Activated naive CD4-positive, alpha-beta T cell treated with anti-CD3 and anti-CD28 coated beads, Interleukin-2, amount 10 ng/mL, durations not matched to agents 7 days and 5 days (primary cell): Measurements from ENCODE around the gene KLF5.

Experiments used
- CTCF ChIA-PET: fragments of 350-600 bp; sonication (Branson Sonifier 250); formaldehyde crosslinking; loops from one replicate; lab custom pipeline; 2021; ENCODE audit warnings: antibody characterized with exemption; lab: Charles Lee
- DNase-seq: peaks from one replicate; pipeline ENCODE4 v3.0.0-alpha.2; 2020
- H3K27ac Mint-ChIP-seq: one replicate; pipeline ENCODE4 v1.8.0; 2021; ENCODE audit warnings: mild to moderate bottlenecking, moderate library complexity, mixed read lengths
- H3K27me3 Mint-ChIP-seq: one replicate; pipeline ENCODE4 v1.8.0; 2021; ENCODE audit warnings: mild to moderate bottlenecking, mixed read lengths
- H3K36me3 Mint-ChIP-seq: one replicate; pipeline ENCODE4 v1.8.0; 2021; ENCODE audit warnings: mixed read lengths
- H3K4me1 Mint-ChIP-seq: one replicate; pipeline ENCODE4 v1.8.0; 2021; ENCODE audit warnings: mixed read lengths
- H3K4me3 Mint-ChIP-seq: one replicate; pipeline ENCODE4 v1.8.0; 2021; ENCODE audit warnings: mild to moderate bottlenecking, moderate library complexity, mixed read lengths
- H3K9me3 Mint-ChIP-seq: one replicate; pipeline ENCODE4 v1.8.0; 2021; ENCODE audit warnings: mixed read lengths

The KLF5 gene

GRCh38 chr13:73054712-73055111 is 4.1 kb upstream of the KLF5 start:
- no peak for DNase-seq
- H3K4me1 Mint-ChIP-seq = peaks cover 10% of the 10 kb centered on the region
- H3K27me3 Mint-ChIP-seq = peaks cover 21% of the 10 kb centered on the region
- H3K36me3 Mint-ChIP-seq = no peaks in the 10 kb centered on the region
- no peak overlapping the region for H3K27ac Mint-ChIP-seq
- H3K9me3 Mint-ChIP-seq = no peaks in the 10 kb centered on the region
- H3K4me3 Mint-ChIP-seq = no peak overlapping the region
- CTCF ChIA-PET = no interaction called here

DNA sequence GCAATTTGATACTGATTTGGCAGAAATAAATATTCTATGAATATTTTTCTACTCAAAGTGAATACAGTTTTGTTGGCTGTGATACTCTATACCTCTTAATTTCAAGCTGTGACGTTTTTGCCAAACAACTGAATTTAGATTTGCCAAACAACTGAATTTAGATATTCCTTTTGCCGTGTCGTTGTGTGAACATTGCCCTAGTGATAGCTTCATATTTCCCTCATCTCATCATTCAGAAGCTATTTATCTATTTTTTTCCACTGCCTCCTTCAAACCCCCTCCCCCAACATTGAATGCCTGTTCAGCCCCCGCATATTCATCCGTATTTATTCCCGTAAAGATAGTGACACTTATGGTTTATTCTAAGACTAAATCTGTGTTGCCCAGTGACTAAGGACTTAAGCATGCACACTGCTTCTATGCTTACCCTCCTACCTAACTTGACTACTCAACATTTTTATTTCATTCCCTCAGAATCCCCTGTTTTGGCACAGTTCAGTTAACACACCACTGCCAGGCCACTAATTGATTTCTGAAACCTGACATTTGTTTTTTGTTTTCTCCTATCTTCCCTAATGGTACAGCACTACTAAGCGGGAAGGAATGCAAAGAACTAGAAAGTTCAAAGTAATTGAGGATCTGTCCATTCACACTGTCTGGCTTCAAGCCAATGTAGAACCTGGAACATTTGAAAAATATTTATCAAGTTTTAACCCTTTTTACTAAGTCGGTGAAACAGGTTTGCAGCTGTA is 2.8 kb upstream of the KLF5 start:
- H3K27me3 Mint-ChIP-seq = peaks cover 33% of the 10 kb centered on the region

DNA sequence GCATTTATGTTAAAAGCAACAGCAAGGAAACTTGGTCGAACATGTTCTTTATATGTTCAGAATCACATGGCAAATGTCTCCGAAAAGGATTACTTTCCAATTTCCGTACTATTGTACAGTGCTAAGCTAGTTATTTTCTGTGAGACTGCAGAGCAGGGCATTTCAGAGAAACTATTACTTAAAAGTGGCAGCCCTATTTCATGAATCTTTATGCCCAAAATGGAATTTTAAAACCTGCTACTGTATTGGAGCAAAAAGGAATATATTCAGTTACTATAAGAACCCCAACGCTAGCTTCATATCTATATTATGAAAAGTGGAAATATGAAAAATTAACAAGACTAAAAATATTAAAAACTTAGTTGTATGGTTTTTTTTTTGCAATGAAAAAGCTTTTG is 2.2 kb upstream of the KLF5 start:
- CTCF ChIA-PET = no interaction called here
- H3K4me3 Mint-ChIP-seq = no peak overlapping the region
- no peaks in the 10 kb centered on the region for H3K36me3 Mint-ChIP-seq
- H3K9me3 Mint-ChIP-seq = no peaks in the 10 kb centered on the region
- H3K4me1 Mint-ChIP-seq = peaks cover 23% of the 10 kb centered on the region
- H3K27ac Mint-ChIP-seq = no peak overlapping the region
- peaks cover 33% of the 10 kb centered on the region for H3K27me3 Mint-ChIP-seq
- no peak for DNase-seq

More for the DNA sequence above, 2.8 kb upstream of the KLF5 start:
- Mint-ChIP-seq H3K36me3 (no peaks in the 10 kb centered on the region), H3K27ac (no peak overlapping the region), H3K4me3 (no peak overlapping the region), H3K9me3 (no peaks in the 10 kb centered on the region), H3K4me1 (peaks cover 22% of the 10 kb centered on the region)
- no peak for DNase-seq
- CTCF ChIA-PET = no interaction called here

- H3K27me3 Mint-ChIP-seq = peaks cover 36% of the 10 kb centered on the region
- CTCF ChIA-PET = no interaction called here
- H3K9me3 Mint-ChIP-seq = no peaks in the 10 kb centered on the region
- H3K36me3 Mint-ChIP-seq = peaks cover 7% of the 10 kb centered on the region
- H3K4me3 Mint-ChIP-seq = no peak overlapping the region
- no peak for DNase-seq
- peaks cover 23% of the 10 kb centered on the region for H3K4me1 Mint-ChIP-seq
- H3K27ac Mint-ChIP-seq = no peak overlapping the region
These were observed 1.3 kb upstream of the KLF5 start for GRCh38 chr13:73057284-73058063.

DNA sequence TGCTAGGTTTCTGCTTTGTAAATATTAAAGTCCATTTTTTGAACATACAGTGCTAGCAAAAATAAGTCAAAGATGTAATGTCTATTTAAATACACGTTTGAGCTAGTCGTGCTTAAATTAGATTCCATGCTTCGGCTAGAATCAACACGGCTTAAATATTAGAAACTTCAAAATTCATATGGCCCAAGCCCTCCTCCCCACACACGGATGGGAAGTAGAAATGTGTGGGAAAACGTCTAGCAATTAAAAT is 816 bp upstream of the KLF5 start:
- no peaks in the 10 kb centered on the region for H3K9me3 Mint-ChIP-seq
- H3K36me3 Mint-ChIP-seq = peaks cover 10% of the 10 kb centered on the region
- H3K27ac Mint-ChIP-seq = no peak overlapping the region
- peak overlapping the region; percentile 84 for H3K4me3 Mint-ChIP-seq
- peaks cover 33% of the 10 kb centered on the region for H3K27me3 Mint-ChIP-seq
- peaks cover 23% of the 10 kb centered on the region for H3K4me1 Mint-ChIP-seq
- no peak for DNase-seq
- CTCF ChIA-PET = interaction anchor here (1.2 kb wide), 1 partner anchor 8 kb away, joined by 4 read pairs; no protein-coding TSS in a partner anchor

DNA sequence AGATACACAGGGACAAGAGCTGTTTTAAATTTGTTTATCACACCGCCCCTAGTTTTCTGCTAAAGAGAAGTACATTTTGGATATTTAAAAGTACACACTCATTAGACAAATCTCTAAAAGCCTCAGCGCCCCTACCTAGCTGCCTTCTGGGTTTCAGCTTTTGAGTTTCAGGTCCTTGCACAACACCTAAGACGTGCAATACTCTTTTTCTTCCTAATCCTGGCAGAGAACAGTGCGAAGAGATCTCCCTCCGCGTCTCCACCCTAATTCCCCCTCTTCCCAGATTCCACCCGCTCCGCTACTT is 421 bp upstream of the KLF5 start:
- peaks cover 33% of the 10 kb centered on the region for H3K27me3 Mint-ChIP-seq
- H3K4me1 Mint-ChIP-seq = peaks cover 23% of the 10 kb centered on the region
- DNase-seq = no peak
- no peaks in the 10 kb centered on the region for H3K9me3 Mint-ChIP-seq
- peaks cover 13% of the 10 kb centered on the region for H3K36me3 Mint-ChIP-seq
- peak overlapping the region; percentile 91 for H3K27ac Mint-ChIP-seq
- CTCF ChIA-PET = interaction anchor here (0.8 to 1.5 kb wide), 3 partner anchors 8 to 649 kb away, joined by 3 to 4 read pairs (median 4); no protein-coding TSS in a partner anchor
- H3K4me3 Mint-ChIP-seq = peak overlapping the region; percentile 84

- H3K4me1 Mint-ChIP-seq = peaks cover 23% of the 10 kb centered on the region
- peak; percentile 74 for DNase-seq
- no peaks in the 10 kb centered on the region for H3K9me3 Mint-ChIP-seq
- peaks cover 17% of the 10 kb centered on the region for H3K36me3 Mint-ChIP-seq
- peak overlapping the region; percentile 81 for H3K27ac Mint-ChIP-seq
- H3K27me3 Mint-ChIP-seq = peaks cover 33% of the 10 kb centered on the region
- peak overlapping the region; percentile 81 for H3K4me3 Mint-ChIP-seq
- CTCF ChIA-PET = interaction anchor here (1.2 to 1.5 kb wide), 3 partner anchors 9 to 648 kb away, joined by 3 to 4 read pairs (median 4); no protein-coding TSS in a partner anchor
These were observed 850 bp downstream of the KLF5 start for GRCh38 chr13:73059460-73060250.

DNA sequence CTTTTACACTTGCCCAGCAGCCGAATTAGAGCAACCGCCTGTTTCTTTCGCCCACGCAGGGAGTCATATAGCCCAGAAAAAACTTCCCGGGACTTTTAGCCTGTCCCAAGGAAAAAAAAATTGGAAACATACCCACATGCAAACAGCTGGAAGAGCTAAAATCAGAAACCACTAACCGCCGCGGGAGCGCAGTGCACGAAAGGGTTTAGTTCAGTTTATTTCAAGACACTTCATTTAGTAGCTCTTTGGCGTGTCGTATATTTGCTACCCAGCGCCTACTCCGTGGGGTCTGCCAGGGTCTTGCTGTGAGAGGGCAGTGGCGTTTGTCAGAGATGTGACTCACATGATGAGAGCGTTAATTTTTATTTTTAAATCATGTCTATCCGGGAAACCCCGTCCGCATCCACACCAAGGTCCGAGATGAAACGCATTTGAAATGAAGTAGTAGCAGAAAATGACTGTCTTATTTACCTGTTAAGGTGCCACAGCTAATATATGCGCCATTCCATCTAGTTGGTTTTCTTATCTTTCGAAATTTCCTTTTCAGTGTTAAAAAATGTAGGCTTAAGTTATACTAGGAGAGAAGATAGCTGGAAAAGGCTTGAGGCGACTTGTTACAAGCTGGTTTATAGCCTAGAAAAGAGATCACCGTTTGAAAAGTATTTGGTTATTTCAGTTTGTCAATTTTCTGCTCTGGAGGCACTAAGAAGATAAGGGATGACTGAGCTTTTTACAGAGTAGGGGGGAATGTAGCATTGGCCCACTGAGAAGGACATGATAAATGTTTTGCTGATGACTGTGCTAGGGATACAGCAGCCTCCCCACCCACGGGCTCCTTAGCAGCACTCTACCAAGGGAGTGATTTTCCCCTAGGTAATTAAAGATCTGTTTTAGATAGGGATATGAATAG is 1.7 kb downstream of the KLF5 start:
- Mint-ChIP-seq H3K27ac (peak overlapping the region; percentile 81), H3K4me3 (peak overlapping the region; percentile 81), H3K36me3 (peaks cover 20% of the 10 kb centered on the region), H3K4me1 (peaks cover 23% of the 10 kb centered on the region), H3K27me3 (peaks cover 33% of the 10 kb centered on the region), H3K9me3 (no peaks in the 10 kb centered on the region)
- CTCF ChIA-PET = interaction anchor here (0.7 to 1.2 kb wide), 2 partner anchors 20 to 357 kb away, joined by 3 to 4 read pairs; no protein-coding TSS in a partner anchor
- DNase-seq = peak; percentile 31

DNA sequence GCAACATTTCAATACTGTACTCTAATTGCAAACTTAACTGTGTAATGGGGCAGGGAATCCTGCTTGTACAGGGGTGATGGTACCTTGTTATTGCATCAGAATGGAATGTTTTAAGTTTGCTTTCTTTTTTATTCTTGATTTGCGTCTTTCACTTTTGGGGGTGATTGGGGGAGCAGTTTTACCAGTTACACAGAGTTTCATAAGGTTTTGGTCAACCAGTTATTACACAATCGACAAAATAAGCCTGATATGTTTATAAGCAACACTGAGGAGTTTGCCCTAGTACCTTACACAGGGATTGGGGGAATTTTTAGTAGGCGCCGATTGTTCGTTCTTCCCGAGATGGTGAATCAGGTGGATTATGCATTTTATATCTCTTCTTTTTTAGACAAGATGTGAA is 2.7 kb downstream of the KLF5 start:
- H3K9me3 Mint-ChIP-seq = no peaks in the 10 kb centered on the region
- no peak overlapping the region for H3K4me3 Mint-ChIP-seq
- no peak overlapping the region for H3K27ac Mint-ChIP-seq
- peaks cover 20% of the 10 kb centered on the region for H3K36me3 Mint-ChIP-seq
- H3K27me3 Mint-ChIP-seq = peaks cover 25% of the 10 kb centered on the region
- no peak for DNase-seq
- CTCF ChIA-PET = no interaction called here
- H3K4me1 Mint-ChIP-seq = peaks cover 23% of the 10 kb centered on the region

GRCh38 chr13:73061876-73062275 is 3.1 kb downstream of the KLF5 start:
- peaks cover 23% of the 10 kb centered on the region for H3K4me1 Mint-ChIP-seq
- H3K9me3 Mint-ChIP-seq = no peaks in the 10 kb centered on the region
- H3K27ac Mint-ChIP-seq = no peak overlapping the region

GRCh38 chr13:73062468-73062867 is 3.7 kb downstream of the KLF5 start:
- Mint-ChIP-seq H3K27me3 (peaks cover 25% of the 10 kb centered on the region), H3K9me3 (no peaks in the 10 kb centered on the region), H3K27ac (no peak overlapping the region), H3K36me3 (peaks cover 21% of the 10 kb centered on the region), H3K4me1 (peaks cover 23% of the 10 kb centered on the region), H3K4me3 (no peak overlapping the region)
- CTCF ChIA-PET = no interaction called here
- no peak for DNase-seq

More at GRCh38 chr13:73061876-73062275, 3.1 kb downstream of the KLF5 start:
- H3K36me3 Mint-ChIP-seq = peaks cover 20% of the 10 kb centered on the region
- peaks cover 25% of the 10 kb centered on the region for H3K27me3 Mint-ChIP-seq
- CTCF ChIA-PET = no interaction called here
- no peak for DNase-seq
- no peak overlapping the region for H3K4me3 Mint-ChIP-seq

DNA sequence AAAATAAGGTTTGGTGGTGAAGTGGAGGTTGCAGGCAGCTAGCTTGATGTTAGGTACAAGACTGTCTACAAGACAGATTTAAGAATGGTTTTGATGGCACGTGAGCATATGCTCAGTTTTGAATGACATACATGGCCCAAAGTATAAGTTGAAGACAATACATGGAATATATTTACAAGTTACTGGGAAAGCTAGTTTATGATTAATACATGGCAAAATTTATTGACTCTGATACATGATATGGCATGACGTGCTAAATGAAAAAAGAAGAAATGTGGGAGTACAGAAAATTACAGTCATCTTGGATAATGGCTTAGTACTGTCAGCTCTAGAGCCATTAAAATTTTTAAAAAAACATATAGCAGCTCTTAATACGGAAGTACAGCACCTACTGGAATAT is 4.4 kb downstream of the KLF5 start:
- H3K36me3 Mint-ChIP-seq = peaks cover 22% of the 10 kb centered on the region
- H3K27me3 Mint-ChIP-seq = peaks cover 24% of the 10 kb centered on the region
- no peak overlapping the region for H3K4me3 Mint-ChIP-seq
- no peaks in the 10 kb centered on the region for H3K9me3 Mint-ChIP-seq
- no peak overlapping the region for H3K27ac Mint-ChIP-seq
- CTCF ChIA-PET = no interaction called here
- peaks cover 21% of the 10 kb centered on the region for H3K4me1 Mint-ChIP-seq
- DNase-seq = no peak

DNA sequence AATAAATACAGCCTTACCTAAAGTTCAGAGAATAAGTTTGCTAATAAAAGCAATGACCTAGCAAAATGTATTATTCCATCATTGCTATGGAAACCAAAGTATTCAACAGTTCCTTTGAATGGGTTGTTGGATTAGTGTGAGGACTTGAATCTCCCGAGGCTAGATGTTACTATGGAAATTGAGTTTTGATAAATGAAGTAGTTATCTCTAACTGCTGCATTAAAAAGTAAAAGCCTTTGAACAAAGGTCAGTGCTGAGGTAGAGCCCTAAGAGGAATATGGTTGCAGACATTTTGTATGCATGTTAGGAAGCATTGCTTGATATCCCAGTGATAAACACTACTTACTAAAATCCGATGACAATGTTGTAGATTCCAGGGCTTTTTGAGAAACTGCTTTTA is 6.2 kb downstream of the KLF5 start:
- DNase-seq = no peak
- H3K9me3 Mint-ChIP-seq = no peaks in the 10 kb centered on the region
- CTCF ChIA-PET = no interaction called here
- H3K36me3 Mint-ChIP-seq = peaks cover 22% of the 10 kb centered on the region
- H3K27ac Mint-ChIP-seq = no peak overlapping the region
- H3K4me1 Mint-ChIP-seq = peaks cover 11% of the 10 kb centered on the region
- H3K27me3 Mint-ChIP-seq = peaks cover 12% of the 10 kb centered on the region
- no peak overlapping the region for H3K4me3 Mint-ChIP-seq
